ENCODE measurements around the gene REV1.

REV1 gene

DNA sequence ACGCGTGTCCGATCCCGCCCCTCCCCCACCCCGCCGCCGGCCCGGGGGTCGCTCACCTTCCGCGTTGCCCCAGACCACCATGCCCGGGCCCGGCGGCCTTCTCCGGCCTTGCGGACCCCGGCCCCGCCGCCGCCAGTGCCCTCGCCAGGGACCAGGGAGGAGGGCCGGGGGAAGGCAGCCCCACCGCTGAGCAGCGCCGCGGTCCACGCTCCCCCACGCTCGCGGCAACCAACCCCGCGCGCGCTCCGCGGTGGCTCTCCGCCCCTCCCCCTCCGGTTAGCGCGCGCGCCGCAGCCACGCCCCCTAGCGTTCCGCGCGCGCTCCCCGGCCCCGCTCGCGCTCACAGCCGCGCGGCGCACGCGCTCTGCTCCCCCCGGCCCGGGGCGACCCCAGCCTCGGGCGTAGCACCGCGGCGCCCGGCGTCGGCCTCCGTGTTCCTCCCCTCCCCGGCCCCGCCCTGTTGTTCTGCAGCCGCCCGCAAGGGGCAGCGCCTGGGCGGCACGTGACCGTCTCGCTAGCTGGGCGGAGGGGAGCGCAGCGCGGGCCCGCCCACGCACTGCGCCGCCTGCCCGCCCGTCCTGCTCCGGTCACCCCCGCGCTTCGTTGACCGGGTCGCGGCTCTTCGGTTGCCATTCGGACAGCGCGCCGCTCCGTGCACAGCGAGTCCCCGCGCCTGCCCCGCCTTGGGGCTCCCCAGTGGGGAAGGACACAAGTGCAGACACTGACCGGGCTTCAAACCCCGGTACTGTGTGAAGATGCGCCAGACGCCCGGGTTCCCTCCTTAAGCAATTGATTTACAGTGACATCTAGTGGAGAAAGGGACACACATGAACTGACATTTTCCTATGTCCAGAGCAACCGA lies at the start of gene REV1 (continued):
- TF ChIP-seq ZNF626 (tag by site-specific recombination; IDR thresholded peaks at IDR 0.05) (no peak), ZNF112 (tag by site-specific recombination; IDR thresholded peaks at IDR 0.05) (no peak), ZNF571 (tag by site-specific recombination; IDR thresholded peaks at IDR 0.05) (no peak), SP7 (tag by site-specific recombination; IDR thresholded peaks at IDR 0.05) (peak; percentile 70), ZNF596 (tag by site-specific recombination; IDR thresholded peaks at IDR 0.05) (no peak), GLIS2 (tag by site-specific recombination; IDR thresholded peaks at IDR 0.05) (no peak; the same call in 1 of the 2 replicates), ZNF747 (tag by site-specific recombination; IDR thresholded peaks at IDR 0.05) (no peak), ZEB2 (tag by site-specific recombination; IDR thresholded peaks at IDR 0.05) (peak; percentile 91), ZNF514 (tag by site-specific recombination; IDR thresholded peaks at IDR 0.05) (no peak), ZNF391 (tag by site-specific recombination; IDR thresholded peaks at IDR 0.05; ENCODE audit: borderline replicate concordance, low read depth) (no peak), SP3 (tag by site-specific recombination; IDR thresholded peaks at IDR 0.05) (peak; percentile 44; the same call in 1 of the 2 replicates), ZNF76 (tag by site-specific recombination; IDR thresholded peaks at IDR 0.05; ENCODE audit: borderline replicate concordance, low read depth) (no peak; the same call in 1 of the 2 replicates), ZNF791 (tag by site-specific recombination; IDR thresholded peaks at IDR 0.05) (no peak), ZNF561 (tag by site-specific recombination; IDR thresholded peaks at IDR 0.05; ENCODE audit: borderline replicate concordance) (peak; percentile 91), ZNF707 (tag by site-specific recombination; IDR thresholded peaks at IDR 0.05) (no peak), ZNF140 (tag by site-specific recombination; IDR thresholded peaks at IDR 0.05) (no peak), KLF10 (tag by site-specific recombination; IDR thresholded peaks at IDR 0.05) (peak; percentile 51; the same call in 1 of the 2 replicates), ZNF548 (tag by site-specific recombination; IDR thresholded peaks at IDR 0.05) (no peak), ZNF341 (tag by site-specific recombination; IDR thresholded peaks at IDR 0.05; ENCODE audit: low read depth) (no peak), HOXD13 (CRISPR knock-in tag; IDR thresholded peaks at IDR 0.05; ENCODE audit: borderline replicate concordance) (no peak), ZSCAN30 (tag by site-specific recombination; IDR thresholded peaks at IDR 0.05) (0 out of 2 replicates have a peak, but pooled peaks have one; percentile 41)
- TF ChIP-seq, protein P1, sequence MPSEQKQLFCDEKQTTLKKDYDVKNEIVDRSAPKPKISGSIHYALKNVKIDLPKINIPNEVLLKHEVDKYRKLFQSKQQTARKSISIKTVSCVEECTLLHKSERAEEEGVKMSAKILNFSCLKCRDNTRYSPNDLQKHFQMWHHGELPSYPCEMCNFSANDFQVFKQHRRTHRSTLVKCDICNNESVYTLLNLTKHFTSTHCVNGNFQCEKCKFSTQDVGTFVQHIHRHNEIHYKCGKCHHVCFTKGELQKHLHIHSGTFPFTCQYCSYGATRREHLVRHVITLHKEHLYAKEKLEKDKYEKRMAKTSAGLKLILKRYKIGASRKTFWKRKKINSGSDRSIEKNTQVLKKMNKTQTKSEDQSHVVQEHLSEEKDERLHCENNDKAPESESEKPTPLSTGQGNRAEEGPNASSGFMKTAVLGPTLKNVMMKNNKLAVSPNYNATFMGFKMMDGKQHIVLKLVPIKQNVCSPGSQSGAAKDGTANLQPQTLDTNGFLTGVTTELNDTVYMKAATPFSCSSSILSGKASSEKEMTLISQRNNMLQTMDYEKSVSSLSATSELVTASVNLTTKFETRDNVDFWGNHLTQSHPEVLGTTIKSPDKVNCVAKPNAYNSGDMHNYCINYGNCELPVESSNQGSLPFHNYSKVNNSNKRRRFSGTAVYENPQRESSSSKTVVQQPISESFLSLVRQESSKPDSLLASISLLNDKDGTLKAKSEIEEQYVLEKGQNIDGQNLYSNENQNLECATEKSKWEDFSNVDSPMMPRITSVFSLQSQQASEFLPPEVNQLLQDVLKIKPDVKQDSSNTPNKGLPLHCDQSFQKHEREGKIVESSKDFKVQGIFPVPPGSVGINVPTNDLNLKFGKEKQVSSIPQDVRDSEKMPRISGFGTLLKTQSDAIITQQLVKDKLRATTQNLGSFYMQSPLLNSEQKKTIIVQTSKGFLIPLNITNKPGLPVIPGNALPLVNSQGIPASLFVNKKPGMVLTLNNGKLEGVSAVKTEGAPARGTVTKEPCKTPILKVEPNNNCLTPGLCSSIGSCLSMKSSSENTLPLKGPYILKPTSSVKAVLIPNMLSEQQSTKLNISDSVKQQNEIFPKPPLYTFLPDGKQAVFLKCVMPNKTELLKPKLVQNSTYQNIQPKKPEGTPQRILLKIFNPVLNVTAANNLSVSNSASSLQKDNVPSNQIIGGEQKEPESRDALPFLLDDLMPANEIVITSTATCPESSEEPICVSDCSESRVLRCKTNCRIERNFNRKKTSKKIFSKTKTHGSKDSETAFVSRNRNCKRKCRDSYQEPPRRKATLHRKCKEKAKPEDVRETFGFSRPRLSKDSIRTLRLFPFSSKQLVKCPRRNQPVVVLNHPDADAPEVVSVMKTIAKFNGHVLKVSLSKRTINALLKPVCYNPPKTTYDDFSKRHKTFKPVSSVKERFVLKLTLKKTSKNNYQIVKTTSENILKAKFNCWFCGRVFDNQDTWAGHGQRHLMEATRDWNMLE (tag by site-specific recombination; conservative IDR thresholded peaks at IDR 0.05; ENCODE audit: low read depth), result no peak
- TF ChIP-seq, protein P2, sequence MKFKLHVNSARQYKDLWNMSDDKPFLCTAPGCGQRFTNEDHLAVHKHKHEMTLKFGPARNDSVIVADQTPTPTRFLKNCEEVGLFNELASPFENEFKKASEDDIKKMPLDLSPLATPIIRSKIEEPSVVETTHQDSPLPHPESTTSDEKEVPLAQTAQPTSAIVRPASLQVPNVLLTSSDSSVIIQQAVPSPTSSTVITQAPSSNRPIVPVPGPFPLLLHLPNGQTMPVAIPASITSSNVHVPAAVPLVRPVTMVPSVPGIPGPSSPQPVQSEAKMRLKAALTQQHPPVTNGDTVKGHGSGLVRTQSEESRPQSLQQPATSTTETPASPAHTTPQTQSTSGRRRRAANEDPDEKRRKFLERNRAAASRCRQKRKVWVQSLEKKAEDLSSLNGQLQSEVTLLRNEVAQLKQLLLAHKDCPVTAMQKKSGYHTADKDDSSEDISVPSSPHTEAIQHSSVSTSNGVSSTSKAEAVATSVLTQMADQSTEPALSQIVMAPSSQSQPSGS (tag by site-specific recombination; IDR thresholded peaks at IDR 0.05; ENCODE audit: low read depth), result no peak
- TF ChIP-seq, protein P3, sequence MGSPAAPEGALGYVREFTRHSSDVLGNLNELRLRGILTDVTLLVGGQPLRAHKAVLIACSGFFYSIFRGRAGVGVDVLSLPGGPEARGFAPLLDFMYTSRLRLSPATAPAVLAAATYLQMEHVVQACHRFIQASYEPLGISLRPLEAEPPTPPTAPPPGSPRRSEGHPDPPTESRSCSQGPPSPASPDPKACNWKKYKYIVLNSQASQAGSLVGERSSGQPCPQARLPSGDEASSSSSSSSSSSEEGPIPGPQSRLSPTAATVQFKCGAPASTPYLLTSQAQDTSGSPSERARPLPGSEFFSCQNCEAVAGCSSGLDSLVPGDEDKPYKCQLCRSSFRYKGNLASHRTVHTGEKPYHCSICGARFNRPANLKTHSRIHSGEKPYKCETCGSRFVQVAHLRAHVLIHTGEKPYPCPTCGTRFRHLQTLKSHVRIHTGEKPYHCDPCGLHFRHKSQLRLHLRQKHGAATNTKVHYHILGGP (tag by site-specific recombination; IDR thresholded peaks at IDR 0.05), result no peak
- TF ChIP-seq, protein P4, sequence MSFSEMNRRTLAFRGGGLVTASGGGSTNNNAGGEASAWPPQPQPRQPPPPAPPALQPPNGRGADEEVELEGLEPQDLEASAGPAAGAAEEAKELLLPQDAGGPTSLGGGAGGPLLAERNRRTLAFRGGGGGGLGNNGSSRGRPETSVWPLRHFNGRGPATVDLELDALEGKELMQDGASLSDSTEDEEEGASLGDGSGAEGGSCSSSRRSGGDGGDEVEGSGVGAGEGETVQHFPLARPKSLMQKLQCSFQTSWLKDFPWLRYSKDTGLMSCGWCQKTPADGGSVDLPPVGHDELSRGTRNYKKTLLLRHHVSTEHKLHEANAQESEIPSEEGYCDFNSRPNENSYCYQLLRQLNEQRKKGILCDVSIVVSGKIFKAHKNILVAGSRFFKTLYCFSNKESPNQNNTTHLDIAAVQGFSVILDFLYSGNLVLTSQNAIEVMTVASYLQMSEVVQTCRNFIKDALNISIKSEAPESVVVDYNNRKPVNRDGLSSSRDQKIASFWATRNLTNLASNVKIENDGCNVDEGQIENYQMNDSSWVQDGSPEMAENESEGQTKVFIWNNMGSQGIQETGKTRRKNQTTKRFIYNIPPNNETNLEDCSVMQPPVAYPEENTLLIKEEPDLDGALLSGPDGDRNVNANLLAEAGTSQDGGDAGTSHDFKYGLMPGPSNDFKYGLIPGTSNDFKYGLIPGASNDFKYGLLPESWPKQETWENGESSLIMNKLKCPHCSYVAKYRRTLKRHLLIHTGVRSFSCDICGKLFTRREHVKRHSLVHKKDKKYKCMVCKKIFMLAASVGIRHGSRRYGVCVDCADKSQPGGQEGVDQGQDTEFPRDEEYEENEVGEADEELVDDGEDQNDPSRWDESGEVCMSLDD (tag by site-specific recombination; IDR thresholded peaks at IDR 0.05), result peak; percentile 54; the same call in 1 of the 2 replicates
- TF ChIP-seq, protein P5, sequence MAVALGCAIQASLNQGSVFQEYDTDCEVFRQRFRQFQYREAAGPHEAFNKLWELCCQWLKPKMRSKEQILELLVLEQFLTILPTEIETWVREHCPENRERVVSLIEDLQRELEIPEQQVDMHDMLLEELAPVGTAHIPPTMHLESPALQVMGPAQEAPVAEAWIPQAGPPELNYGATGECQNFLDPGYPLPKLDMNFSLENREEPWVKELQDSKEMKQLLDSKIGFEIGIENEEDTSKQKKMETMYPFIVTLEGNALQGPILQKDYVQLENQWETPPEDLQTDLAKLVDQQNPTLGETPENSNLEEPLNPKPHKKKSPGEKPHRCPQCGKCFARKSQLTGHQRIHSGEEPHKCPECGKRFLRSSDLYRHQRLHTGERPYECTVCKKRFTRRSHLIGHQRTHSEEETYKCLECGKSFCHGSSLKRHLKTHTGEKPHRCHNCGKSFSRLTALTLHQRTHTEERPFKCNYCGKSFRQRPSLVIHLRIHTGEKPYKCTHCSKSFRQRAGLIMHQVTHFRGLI (tag by site-specific recombination; IDR thresholded peaks at IDR 0.05), result peak; percentile 36; the same call in 1 of the 2 replicates
